ENCODE measurements around the gene TOX2. TPM values are rescaled to one million over a fixed set of nuclear protein-coding genes. Genes with fewer than 3 reads are reported as not detected.

The TOX2 gene
- polyA plus RNA-seq, 10 donors: 2.3 to 4.0 (median 3.3) TPM

GRCh38 chr20:44075191-44075949 is 160.7 kb downstream of the TOX2 start:
- no peak for DNase-seq

- DNase-seq: no peak
Measured at GRCh38 chr20:44075950-44076232, 161.2 kb downstream of the TOX2 start.

- DNase-seq: no peak
Measured at GRCh38 chr20:44079291-44079690, 164.6 kb downstream of the TOX2 start.

- no peak for DNase-seq
Measured at GRCh38 chr20:44080064-44080463, 165.4 kb downstream of the TOX2 start.

GRCh38 chr20:44080646-44081267 is 166.1 kb downstream of the TOX2 start:
- peak; percentile 70 to 85 (median 81) for DNase-seq

- no peak for DNase-seq
Measured at GRCh38 chr20:44081476-44081875, 166.8 kb downstream of the TOX2 start.

GRCh38 chr20:44081888-44082287 is 167.2 kb downstream of the TOX2 start:
- DNase-seq: no peak

GRCh38 chr20:44083220-44083933 is 168.7 kb downstream of the TOX2 start:
- DNase-seq: peak; percentile 48 to 56 (median 48)

GRCh38 chr20:44084439-44084838 is 169.8 kb downstream of the TOX2 start:
- DNase-seq: no peak

- no peak for DNase-seq
Measured at GRCh38 chr20:44084891-44085290, 170.2 kb downstream of the TOX2 start.

- no peak for DNase-seq
Measured at GRCh38 chr20:44085616-44086434, 171.2 kb downstream of the TOX2 start.

GRCh38 chr20:44087051-44087856 is 172.6 kb downstream of the TOX2 start:
- peak in 1 of 3 donors; percentile 37 for DNase-seq

GRCh38 chr20:44087857-44088120 is 173.1 kb downstream of the TOX2 start:
- DNase-seq: no peak

GRCh38 chr20:44089987-44090674 is 175.5 kb downstream of the TOX2 start:
- DNase-seq: no peak

- no peak for DNase-seq
Measured at GRCh38 chr20:44091026-44091425, 176.4 kb downstream of the TOX2 start.

- DNase-seq: no peak
Measured at GRCh38 chr20:44092551-44093248, 178.0 kb downstream of the TOX2 start.

GRCh38 chr20:44093249-44093582 is 178.6 kb downstream of the TOX2 start:
- DNase-seq: no peak

- no peak for DNase-seq
Measured at GRCh38 chr20:44095831-44096230, 181.2 kb downstream of the TOX2 start.

- DNase-seq: no peak
Measured at GRCh38 chr20:44097521-44098255, 183.0 kb downstream of the TOX2 start.

- DNase-seq: no peak
Measured at GRCh38 chr20:44098256-44098630, 183.6 kb downstream of the TOX2 start.
